HG02938 (cell line): ENCODE results near the gene UBAC2.

Experiments
- ATAC-seq: cut with Tn5 transposase; IDR thresholded peaks from one replicate; pipeline ENCODE4 v1.9.1; 2021; ENCODE audit warnings: mild to moderate bottlenecking, moderate library complexity; ENCODE audit not compliant: unreplicated experiment

The UBAC2 gene, protein sequence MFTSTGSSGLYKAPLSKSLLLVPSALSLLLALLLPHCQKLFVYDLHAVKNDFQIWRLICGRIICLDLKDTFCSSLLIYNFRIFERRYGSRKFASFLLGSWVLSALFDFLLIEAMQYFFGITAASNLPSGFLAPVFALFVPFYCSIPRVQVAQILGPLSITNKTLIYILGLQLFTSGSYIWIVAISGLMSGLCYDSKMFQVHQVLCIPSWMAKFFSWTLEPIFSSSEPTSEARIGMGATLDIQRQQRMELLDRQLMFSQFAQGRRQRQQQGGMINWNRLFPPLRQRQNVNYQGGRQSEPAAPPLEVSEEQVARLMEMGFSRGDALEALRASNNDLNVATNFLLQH

GRCh38 chr13:99200432-99201167, at the start of gene UBAC2:
TSS of gene UBAC2 (plus strand) at chr13:99200854. CDS start at chr13:99200909, 55 bp downstream.
- ATAC-seq: peak; percentile 59

- peak; percentile 92 for ATAC-seq
Measured at GRCh38 chr13:99151516-99151915, 49.1 kb upstream of the UBAC2 start.

- no peak for ATAC-seq
Measured at GRCh38 chr13:99153219-99153618, 47.4 kb upstream of the UBAC2 start.

DNA sequence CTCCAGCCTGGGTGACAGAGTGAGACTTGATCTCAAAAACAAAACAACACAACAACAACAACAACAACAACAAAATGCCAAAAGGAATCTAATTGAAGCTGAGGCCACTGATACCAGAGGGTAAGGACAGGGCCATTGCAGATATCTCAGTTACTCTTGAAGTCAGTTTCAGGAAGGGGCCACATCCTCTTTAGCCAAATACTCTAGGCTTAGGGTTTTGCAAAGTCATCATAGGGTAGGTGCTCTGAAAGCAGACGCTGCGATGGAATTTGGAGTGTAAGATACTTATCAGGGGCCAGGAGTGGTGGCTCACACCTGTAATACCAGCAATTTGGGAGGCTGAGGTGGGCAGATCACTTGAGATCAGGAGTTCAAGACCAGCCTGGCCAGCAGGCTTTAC, 46.6 kb upstream of the UBAC2 start:
- ATAC-seq: no peak

- no peak for ATAC-seq
Measured at GRCh38 chr13:99155821-99156220, 44.8 kb upstream of the UBAC2 start.

GRCh38 chr13:99157046-99157445, 43.6 kb upstream of the UBAC2 start:
- no peak for ATAC-seq

GRCh38 chr13:99158846-99159245, 41.8 kb upstream of the UBAC2 start:
- no peak for ATAC-seq

DNA sequence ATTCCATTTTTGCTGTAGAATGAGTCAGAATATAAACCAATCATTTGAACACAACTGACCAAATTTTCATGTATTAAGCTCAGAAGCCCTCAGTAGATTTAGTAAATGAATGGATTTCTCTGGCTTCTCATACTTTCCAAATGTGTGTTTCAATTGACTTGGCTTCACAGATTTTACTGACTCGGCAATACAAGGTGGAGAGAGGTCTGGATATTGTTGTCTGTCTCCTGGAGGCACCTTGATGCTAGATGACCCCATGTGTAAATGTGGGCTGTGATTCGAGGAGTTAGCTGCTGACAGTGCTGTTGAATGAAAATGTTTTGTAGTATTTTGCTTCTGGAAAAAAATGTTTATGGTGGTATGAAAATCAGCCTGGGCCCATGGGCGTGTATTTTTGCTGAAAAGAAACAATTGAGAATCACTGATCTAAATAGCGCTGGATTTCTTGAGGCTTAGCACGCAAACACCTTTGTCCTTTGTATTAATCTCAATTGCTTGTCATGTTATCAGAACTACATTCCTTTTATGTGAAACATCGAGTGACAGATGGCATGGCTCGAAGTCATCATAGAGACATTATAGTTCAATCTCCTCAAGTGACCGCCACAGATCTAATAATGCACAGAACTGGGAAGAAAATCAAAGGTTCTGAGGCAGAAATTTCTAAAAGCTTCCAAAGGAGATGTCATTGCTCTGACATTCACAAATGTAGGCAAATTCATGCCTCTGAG, 41.2 kb upstream of the UBAC2 start:
- no peak for ATAC-seq

GRCh38 chr13:99160415-99160814, 40.2 kb upstream of the UBAC2 start:
- no peak for ATAC-seq

DNA sequence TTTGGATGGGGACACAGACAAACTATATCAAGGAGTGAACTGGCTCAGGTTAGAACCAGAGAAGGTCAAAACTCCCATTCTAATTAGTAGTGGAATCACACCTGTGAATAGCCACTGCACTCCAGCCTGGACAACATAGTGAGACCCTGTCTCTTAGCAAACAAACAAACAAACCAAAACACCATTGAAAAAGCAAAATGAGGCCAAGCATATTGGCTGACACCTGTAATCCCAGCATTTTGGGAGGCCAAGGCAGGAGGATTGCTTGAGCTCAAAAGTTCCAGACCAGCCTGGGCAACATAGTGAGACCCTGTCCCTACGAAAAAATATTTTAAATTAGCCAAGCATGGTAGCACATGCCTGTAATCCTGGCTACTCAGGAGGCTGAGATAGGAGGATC, 39.1 kb upstream of the UBAC2 start:
- ATAC-seq: no peak

GRCh38 chr13:99162567-99163361, 37.9 kb upstream of the UBAC2 start:
- no peak for ATAC-seq

DNA sequence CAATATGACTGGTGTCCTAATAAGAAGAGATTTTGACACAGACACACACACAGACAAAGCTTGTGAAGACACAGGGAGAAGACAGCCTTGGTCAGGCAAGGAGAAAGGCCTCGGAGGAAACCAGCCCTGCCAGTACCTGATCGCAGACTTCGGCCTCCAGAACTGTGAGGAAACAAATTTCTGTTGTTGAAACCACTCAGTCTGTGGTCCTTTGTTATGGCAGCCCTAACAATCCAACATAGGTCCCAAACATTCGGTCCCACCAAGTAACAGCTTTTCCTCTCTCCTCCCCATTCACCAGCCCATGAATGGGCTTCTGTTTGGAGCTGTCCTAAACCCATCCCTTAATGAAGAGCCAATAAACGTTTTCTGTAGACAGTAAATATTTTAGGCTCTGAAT, 36.4 kb upstream of the UBAC2 start:
- no peak for ATAC-seq

DNA sequence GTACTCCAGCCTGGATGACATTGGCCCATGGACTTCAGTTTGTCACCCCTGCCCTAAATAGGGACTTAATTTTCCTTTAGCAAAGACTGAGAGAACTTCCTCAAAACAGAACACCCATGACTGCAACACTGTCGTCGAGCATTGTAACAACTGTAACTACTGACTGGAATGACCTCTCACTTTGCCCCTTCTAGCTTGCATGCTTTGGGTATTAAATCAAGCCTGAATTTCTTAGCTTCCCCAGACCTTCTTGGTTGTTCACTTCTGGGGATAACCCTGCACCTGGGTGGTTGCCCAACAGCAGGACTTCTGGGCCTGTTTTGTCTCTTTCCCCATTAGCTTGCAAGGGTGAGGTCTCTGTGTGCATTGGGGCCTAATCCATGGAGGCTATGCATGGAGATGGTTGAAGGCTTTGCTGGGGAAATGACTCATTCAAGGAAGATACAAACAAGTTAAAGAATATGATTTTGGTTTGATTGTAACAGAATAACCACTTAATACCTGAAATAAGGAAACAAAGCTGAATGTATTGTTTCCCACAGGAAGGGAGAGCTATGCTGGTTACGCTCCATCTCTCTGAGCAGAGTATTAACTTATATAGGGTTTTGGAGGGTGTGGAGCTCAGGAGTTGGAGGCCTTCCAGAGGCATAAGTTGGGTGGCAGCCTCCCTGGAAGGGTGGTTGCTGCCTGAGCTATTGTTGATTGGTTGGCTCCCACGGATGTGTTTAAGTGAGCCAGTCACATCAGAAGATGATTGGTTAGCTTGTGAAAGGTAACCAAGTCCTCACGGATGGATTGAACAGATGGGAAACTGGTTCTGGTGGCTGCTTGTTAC, 34.7 kb upstream of the UBAC2 start:
- no peak for ATAC-seq

DNA sequence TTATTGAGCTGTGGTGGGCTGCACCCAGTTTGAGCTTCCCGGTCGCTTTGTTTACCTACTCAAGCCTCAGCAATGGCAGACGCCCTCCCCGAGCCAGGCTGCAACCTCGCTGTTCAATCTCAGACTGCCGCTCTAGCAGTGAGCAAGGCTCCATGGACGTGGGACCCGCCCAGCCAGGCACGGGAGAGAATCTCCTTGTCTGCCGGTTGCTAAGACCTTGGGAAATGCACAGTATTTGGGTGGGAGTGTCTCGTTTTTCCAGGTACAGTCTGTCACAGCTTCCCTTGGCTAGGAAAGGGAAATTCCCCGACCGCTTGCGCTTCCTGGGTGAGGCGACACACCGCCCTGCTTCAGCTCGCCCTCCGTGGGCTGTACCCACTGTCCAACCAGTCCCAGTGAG, 27.7 kb upstream of the UBAC2 start:
- ATAC-seq: no peak

- no peak for ATAC-seq
Measured at GRCh38 chr13:99173606-99174005, 27.0 kb upstream of the UBAC2 start.

DNA sequence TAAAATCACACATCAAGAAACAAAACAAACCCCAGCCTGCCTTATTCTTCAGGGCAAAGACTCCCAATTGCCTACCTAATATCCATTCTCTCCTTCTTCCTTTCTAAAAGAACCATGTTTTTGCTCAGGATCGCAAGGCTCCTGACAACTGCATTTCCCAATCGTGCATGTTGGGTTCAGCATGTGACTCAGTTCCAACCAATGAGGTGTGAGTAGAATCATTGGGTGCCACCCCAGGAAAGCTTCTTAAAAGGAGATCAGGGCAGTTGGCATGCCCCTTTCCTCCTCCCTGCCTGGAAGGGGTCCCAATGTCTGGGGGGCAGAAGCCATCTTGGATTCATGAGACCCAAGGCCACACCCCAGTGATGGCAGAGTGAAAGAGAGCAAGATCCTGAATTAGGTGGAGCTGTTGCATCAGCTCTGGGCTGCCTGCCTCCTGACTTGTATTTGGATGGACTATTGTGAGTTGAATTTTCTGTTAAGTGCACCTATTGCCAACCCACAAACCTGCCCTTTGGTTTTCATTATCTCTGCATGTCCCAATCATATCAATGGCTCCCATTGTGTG, 26.0 kb upstream of the UBAC2 start:
- ATAC-seq: no peak

GRCh38 chr13:99176309-99177276, 24.1 kb upstream of the UBAC2 start:
- ATAC-seq: peak; percentile 73

GRCh38 chr13:99178636-99179035, 22.0 kb upstream of the UBAC2 start:
- ATAC-seq: no peak

DNA sequence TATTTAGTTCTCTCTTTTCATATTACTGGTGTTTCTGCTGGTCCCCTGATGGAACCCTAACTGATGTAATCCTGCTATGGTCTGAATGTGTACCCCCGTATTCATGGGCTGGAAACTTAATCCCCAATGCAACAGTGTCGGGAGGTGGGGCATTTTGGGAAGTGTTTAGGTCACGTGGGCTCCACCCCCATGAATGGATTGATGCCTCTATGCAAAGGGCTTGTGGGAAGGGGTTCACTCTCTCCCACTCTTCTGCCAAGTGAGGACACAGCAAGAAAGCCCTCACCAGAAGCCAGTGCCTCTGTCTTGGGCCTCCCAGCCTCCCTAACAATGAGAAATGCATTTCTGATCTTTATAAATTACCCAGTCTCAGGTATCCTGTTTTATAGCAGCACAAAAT, 21.2 kb upstream of the UBAC2 start:
- ATAC-seq: no peak
